GM23338 (cell line): Measurements from ENCODE around the gene AUH.

Experiments used
- EZH2 ChIP-seq: fragments of 200-600 bp; sonication (generic); IDR thresholded peaks from one replicate; pipeline ENCODE4 v1.8.0; 2017; ENCODE audit warnings: antibody characterized with exemption, mild to moderate bottlenecking, low read depth; ENCODE audit not compliant: unreplicated experiment
- ZNF331 ChIP-seq: fragments of 250-450 bp; sonication (Bioruptor Pico); IDR thresholded peaks from 2 replicates; pipeline ENCODE4 v1.5.0; 2020; ENCODE audit warnings: low read depth, mild to moderate bottlenecking, moderate library complexity

GRCh38 chr9:91321691-91322090 lies 40.0 kb downstream of the AUH start:
- TF ChIP-seq EZH2 (no peak), ZNF331 (CRISPR knock-in tag) (no peak)
